Measurements from ENCODE around the gene CARD18. TPM values are rescaled to one million over a fixed set of nuclear protein-coding genes. Genes with fewer than 3 reads are reported as not detected.

Gene CARD18, protein sequence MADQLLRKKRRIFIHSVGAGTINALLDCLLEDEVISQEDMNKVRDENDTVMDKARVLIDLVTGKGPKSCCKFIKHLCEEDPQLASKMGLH
- total RNA-seq (not detected), polyA plus RNA-seq (ENCODE audit: insufficient read length in 2 of 2) (not detected)
- long read RNA-seq, donor 1, partial matches to known transcripts = 110 of 117 reads
- long read RNA-seq, donor 1, other reads (novel, unspliced or antisense) = 7 of 117 reads
- long read RNA-seq, donor 2 = 0 reads
- long read RNA-seq, donor 3 = 0 reads
- long read RNA-seq, donor 4 = 0 reads

DNA sequence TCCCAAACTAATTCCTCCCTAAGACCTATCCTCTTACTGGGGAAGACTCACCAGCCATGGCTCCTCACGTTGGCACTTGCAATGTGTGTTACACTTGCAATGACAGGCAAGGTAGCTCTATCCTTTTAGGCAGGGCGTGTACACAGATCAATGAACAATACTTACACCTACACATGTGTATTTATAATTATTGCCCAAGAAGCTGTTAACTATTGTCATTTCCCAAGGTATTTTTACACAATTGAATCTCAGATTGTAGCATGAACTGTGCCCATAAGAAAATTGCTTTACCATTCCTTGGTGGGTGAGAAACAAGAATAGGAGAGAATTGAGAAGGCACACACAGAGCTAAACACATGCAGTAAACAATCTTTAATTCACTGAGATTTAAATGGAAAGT is at the start of gene CARD18:
CARD18 (minus strand) TSS at position 101 of the 400 bp plus-strand sequence; CDS start at position 58, 43 bp downstream.
- Histone ChIP-seq H3K4me3 (ENCODE audit: low read depth, low read length) (no peak within 1 kb of the TSS), H3K27me3 (ENCODE audit: control insufficient read depth, insufficient read depth, low read length) (no peaks in the 10 kb centered on the region), H3K9me3 (ENCODE audit: control insufficient read depth, insufficient read depth, low read length) (no peaks in the 10 kb centered on the region), H3K36me3 (ENCODE audit: control insufficient read depth, insufficient read depth, low read length) (no peaks in the 10 kb centered on the region), H3K27ac (ENCODE audit: low read depth, low read length) (no peak within 1 kb of the TSS), H3K4me1 (ENCODE audit: control insufficient read depth, insufficient read depth, low read length) (no peaks in the 10 kb centered on the region)
- 78% methylated on average over 1 of the region's 2 CpGs for WGBS (ENCODE audit: insufficient coverage)
- DNase-seq (ENCODE audit: low read depth in 4 of 6, low spot score in 6 of 6) = no peak

DNA sequence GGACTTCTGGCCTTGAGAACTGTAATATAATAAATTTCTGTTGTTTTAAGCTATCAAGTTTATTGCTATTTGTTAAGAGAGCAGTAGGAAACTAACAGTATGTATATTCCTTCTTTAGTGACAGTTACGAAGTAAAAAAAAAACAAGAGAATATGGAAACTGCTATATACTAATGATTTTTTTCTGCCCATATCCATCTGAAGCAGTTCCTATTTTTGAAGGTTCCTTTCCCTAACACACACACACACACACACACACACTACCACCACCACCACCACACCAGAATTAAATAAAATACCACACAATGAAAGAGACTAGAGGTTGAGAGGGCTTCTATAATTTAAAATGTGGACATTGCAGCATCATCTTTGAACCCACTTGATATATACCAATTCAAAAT is 44.4 kb upstream of the CARD18 start:
- Histone ChIP-seq H3K4me1 (ENCODE audit: control insufficient read depth, insufficient read depth, low read length) (no peaks in the 10 kb centered on the region), H3K27me3 (ENCODE audit: control insufficient read depth, insufficient read depth, low read length) (no peaks in the 10 kb centered on the region), H3K4me3 (ENCODE audit: low read depth, low read length) (no peak overlapping the region), H3K36me3 (ENCODE audit: control insufficient read depth, insufficient read depth, low read length) (no peaks in the 10 kb centered on the region), H3K27ac (ENCODE audit: low read depth, low read length) (no peak overlapping the region), H3K9me3 (ENCODE audit: control insufficient read depth, insufficient read depth, low read length) (no peaks in the 10 kb centered on the region)
- DNase-seq (ENCODE audit: low read depth in 4 of 6, low spot score in 6 of 6) = no peak
- WGBS (ENCODE audit: insufficient coverage) = no CpG with 5 or more reads among the region's 1 CpG

DNA sequence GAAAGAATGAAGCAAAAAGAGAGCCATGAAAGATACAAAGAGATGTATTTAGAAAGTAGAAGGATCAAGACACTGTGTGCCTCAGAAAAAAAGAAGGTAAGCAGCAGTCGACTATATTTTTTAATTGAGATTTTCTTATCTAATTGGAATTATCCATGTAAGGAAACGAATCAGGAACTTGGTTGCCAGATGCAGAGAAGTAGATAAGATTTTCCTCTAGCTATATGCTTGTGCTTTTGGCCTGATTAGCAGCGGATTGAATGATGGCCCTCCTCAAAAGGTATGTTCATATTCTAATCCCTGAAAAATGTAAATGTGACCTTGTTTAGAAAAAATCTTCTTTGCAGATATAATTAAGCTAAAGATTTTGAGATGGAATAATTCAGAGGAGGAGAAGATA is 43.9 kb upstream of the CARD18 start:
- H3K36me3 ChIP-seq (ENCODE audit: control insufficient read depth, insufficient read depth, low read length) = no peaks in the 10 kb centered on the region
- no CpG with 5 or more reads among the region's 3 CpGs for WGBS (ENCODE audit: insufficient coverage)
- H3K27me3 ChIP-seq (ENCODE audit: control insufficient read depth, insufficient read depth, low read length) = no peaks in the 10 kb centered on the region
- H3K9me3 ChIP-seq (ENCODE audit: control insufficient read depth, insufficient read depth, low read length) = no peaks in the 10 kb centered on the region
- no peak overlapping the region for H3K4me3 ChIP-seq (ENCODE audit: low read depth, low read length)
- DNase-seq (ENCODE audit: low read depth in 4 of 6, low spot score in 6 of 6) = no peak
- no peak overlapping the region for H3K27ac ChIP-seq (ENCODE audit: low read depth, low read length)
- no peaks in the 10 kb centered on the region for H3K4me1 ChIP-seq (ENCODE audit: control insufficient read depth, insufficient read depth, low read length)

DNA sequence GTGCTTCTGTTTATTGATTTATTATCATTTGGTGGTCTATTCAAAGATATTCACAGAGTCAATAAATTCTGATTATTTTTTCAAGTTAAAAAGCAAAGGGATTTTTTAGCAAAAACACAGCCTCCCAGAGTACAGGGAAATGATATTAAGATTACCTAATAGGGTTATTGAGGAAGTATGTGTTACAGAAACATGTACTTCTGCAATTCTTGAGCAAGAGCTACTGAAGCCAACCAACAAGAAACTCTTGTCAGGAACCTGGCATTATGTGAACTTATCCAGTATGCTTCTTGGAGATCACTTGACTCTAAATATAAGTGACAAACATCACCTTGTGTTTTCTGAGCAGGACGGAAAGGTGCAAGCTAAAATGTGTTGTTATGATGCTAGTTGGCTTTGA is 42.0 kb upstream of the CARD18 start:
- no peaks in the 10 kb centered on the region for H3K36me3 ChIP-seq (ENCODE audit: control insufficient read depth, insufficient read depth, low read length)
- no CpG with 5 or more reads among the region's 1 CpG for WGBS (ENCODE audit: insufficient coverage)
- H3K27me3 ChIP-seq (ENCODE audit: control insufficient read depth, insufficient read depth, low read length) = no peaks in the 10 kb centered on the region
- no peak for DNase-seq (ENCODE audit: low read depth in 4 of 6, low spot score in 6 of 6)
- H3K4me1 ChIP-seq (ENCODE audit: control insufficient read depth, insufficient read depth, low read length) = no peaks in the 10 kb centered on the region
- H3K27ac ChIP-seq (ENCODE audit: low read depth, low read length) = no peak overlapping the region
- no peaks in the 10 kb centered on the region for H3K9me3 ChIP-seq (ENCODE audit: control insufficient read depth, insufficient read depth, low read length)
- H3K4me3 ChIP-seq (ENCODE audit: low read depth, low read length) = no peak overlapping the region

DNA sequence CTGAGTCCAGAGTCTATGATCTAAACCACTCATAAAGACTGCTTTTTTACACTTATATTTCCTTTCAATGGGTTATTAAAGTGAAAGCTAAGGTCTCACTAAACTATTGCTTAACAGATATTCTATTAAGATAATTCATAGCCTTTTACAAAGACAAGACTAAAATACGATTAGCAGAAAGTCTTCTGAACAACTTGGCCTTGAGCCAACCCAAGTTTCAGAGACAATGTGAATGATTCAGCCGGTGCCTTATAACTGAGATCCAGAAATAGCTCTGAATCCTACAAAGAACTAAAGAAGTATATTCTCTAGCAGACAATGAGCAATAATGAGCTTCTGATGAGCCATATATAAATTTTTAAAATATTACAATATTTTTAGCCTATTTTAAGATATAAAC is 41.5 kb upstream of the CARD18 start:
- no peaks in the 10 kb centered on the region for H3K4me1 ChIP-seq (ENCODE audit: control insufficient read depth, insufficient read depth, low read length)
- DNase-seq (ENCODE audit: low read depth in 4 of 6, low spot score in 6 of 6) = peak in 2 of 6 donors; percentile 20 to 47
- H3K27ac ChIP-seq (ENCODE audit: low read depth, low read length) = no peak overlapping the region
- no peaks in the 10 kb centered on the region for H3K27me3 ChIP-seq (ENCODE audit: control insufficient read depth, insufficient read depth, low read length)
- no peaks in the 10 kb centered on the region for H3K9me3 ChIP-seq (ENCODE audit: control insufficient read depth, insufficient read depth, low read length)
- no peaks in the 10 kb centered on the region for H3K36me3 ChIP-seq (ENCODE audit: control insufficient read depth, insufficient read depth, low read length)
- no peak overlapping the region for H3K4me3 ChIP-seq (ENCODE audit: low read depth, low read length)
- 63% methylated on average over 1 of the region's 2 CpGs for WGBS (ENCODE audit: insufficient coverage)

DNA sequence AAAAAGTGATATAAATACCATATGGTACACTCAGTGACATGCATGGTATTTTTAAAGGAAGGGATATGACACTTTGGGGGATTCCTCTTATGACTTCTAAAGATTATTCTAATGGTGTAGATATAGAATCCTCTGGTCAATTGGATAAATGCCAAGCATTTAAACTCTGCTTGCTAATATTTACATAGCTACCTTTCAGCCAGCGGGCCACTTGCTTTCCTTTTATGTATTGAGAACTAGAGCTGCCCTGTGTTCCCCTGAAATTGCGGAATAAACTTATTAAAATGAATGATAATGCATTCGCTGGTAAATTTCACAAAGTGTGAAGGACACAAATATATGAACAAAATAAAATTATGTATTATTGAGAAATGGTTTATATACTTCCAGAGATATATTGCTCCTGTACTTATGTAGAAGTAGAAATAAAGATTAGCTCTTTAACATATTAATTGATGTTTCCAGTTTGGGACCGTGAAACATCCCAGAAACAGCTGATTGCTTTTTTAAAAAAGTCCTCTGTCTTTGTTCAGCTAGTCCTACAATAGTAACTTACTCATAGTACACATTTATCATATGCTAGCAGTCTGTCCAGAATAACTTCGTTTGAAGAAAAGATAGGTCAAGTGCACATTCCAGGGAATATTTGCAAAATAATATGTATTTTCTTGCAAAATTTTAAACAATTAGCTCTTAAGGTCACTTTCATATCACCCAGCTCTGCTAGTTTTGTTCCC is 40.1 kb upstream of the CARD18 start:
- Histone ChIP-seq H3K27me3 (ENCODE audit: control insufficient read depth, insufficient read depth, low read length) (no peaks in the 10 kb centered on the region), H3K4me3 (ENCODE audit: low read depth, low read length) (no peak overlapping the region), H3K36me3 (ENCODE audit: control insufficient read depth, insufficient read depth, low read length) (no peaks in the 10 kb centered on the region), H3K9me3 (ENCODE audit: control insufficient read depth, insufficient read depth, low read length) (no peaks in the 10 kb centered on the region), H3K4me1 (ENCODE audit: control insufficient read depth, insufficient read depth, low read length) (no peaks in the 10 kb centered on the region), H3K27ac (ENCODE audit: low read depth, low read length) (no peak overlapping the region)
- no peak for DNase-seq (ENCODE audit: low read depth in 4 of 6, low spot score in 6 of 6)
- WGBS (ENCODE audit: insufficient coverage) = no CpG with 5 or more reads among the region's 5 CpGs

DNA sequence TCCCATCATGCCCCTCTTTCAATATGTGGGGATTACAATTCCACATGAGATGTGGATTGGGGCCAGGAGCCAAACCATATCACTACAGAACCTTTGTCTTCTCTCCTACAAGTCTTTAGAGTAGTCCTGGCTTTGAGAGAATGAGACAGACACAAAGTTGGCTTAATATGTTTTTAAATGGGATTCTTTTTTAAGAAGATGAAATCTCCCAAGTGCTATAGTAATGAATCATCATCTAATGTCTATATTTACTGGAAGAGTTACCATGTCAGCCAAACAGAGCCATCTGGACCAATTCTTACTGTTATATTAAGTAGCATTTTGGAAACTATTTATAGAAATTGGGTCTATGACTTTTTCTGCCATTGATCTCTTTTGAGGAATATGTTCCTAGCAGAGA is 38.1 kb upstream of the CARD18 start:
- no peaks in the 10 kb centered on the region for H3K9me3 ChIP-seq (ENCODE audit: control insufficient read depth, insufficient read depth, low read length)
- no peak for DNase-seq (ENCODE audit: low read depth in 4 of 6, low spot score in 6 of 6)
- H3K27me3 ChIP-seq (ENCODE audit: control insufficient read depth, insufficient read depth, low read length) = no peaks in the 10 kb centered on the region
- no peak overlapping the region for H3K4me3 ChIP-seq (ENCODE audit: low read depth, low read length)
- H3K27ac ChIP-seq (ENCODE audit: low read depth, low read length) = no peak overlapping the region
- H3K36me3 ChIP-seq (ENCODE audit: control insufficient read depth, insufficient read depth, low read length) = no peaks in the 10 kb centered on the region
- H3K4me1 ChIP-seq (ENCODE audit: control insufficient read depth, insufficient read depth, low read length) = no peaks in the 10 kb centered on the region

DNA sequence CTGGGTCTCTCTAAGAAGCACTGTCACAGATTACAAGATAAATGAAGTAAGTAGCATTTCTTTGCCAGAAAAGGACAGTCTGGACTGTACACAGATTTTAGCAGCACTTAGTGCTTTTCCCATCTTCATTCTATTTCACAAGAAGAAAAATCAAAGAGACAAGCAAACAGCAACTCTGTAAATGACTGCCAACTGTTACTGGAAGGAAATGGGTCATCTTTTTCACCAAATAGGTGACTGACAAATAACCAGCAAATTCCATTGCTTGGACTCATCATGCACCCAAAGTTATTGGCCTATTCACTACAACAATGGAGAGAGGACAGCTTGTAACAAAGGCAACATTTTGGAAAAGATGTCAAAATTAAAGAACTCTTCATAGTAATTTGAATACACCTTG is 28.9 kb upstream of the CARD18 start:
- no peak overlapping the region for H3K27ac ChIP-seq (ENCODE audit: low read depth, low read length)
- H3K4me3 ChIP-seq (ENCODE audit: low read depth, low read length) = no peak overlapping the region
- no peaks in the 10 kb centered on the region for H3K4me1 ChIP-seq (ENCODE audit: control insufficient read depth, insufficient read depth, low read length)
- no peaks in the 10 kb centered on the region for H3K27me3 ChIP-seq (ENCODE audit: control insufficient read depth, insufficient read depth, low read length)
- DNase-seq (ENCODE audit: low read depth in 4 of 6, low spot score in 6 of 6) = no peak
- H3K36me3 ChIP-seq (ENCODE audit: control insufficient read depth, insufficient read depth, low read length) = no peaks in the 10 kb centered on the region
- no peaks in the 10 kb centered on the region for H3K9me3 ChIP-seq (ENCODE audit: control insufficient read depth, insufficient read depth, low read length)

DNA sequence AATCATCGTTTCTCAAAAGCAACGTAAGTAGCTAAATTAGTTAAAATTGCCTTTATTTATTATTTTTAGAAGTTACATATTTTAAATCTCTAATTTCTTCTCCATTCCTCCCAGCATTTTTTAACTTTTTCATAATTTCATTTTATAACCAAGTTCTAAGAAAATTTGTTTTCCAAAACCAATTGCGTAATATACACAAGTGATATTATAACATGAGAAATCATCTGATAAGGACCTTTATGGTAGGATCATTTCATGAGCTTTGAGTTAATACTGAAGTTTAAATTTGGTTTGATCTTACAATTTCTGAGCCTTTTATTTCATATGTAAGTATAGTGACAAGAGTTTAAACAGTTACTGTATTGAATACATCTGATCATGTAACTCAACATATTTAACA is 27.7 kb upstream of the CARD18 start:
- no peaks in the 10 kb centered on the region for H3K9me3 ChIP-seq (ENCODE audit: control insufficient read depth, insufficient read depth, low read length)
- no CpG with 5 or more reads among the region's 3 CpGs for WGBS (ENCODE audit: insufficient coverage)
- H3K36me3 ChIP-seq (ENCODE audit: control insufficient read depth, insufficient read depth, low read length) = no peaks in the 10 kb centered on the region
- H3K27me3 ChIP-seq (ENCODE audit: control insufficient read depth, insufficient read depth, low read length) = no peaks in the 10 kb centered on the region
- no peaks in the 10 kb centered on the region for H3K4me1 ChIP-seq (ENCODE audit: control insufficient read depth, insufficient read depth, low read length)
- H3K4me3 ChIP-seq (ENCODE audit: low read depth, low read length) = no peak overlapping the region
- no peak overlapping the region for H3K27ac ChIP-seq (ENCODE audit: low read depth, low read length)
- no peak for DNase-seq (ENCODE audit: low read depth in 4 of 6, low spot score in 6 of 6)

DNA sequence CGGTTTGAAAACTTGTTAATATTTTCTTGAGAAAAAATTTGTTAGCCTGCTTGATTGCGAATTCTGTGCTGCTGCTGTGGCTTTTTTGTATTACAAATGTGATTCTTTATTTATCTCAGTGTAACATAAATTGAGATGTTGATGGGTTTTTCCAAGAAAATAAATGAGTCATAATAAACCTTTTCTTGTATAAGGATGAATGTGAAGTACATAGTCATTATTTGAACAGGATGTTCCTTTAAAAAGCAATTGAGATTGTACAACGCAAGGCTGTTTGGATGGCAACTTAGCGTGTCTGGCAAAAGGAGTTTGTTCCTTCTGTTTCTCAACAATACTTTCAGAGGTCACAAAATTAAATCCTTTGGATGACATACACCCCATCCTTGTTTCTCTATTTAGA is 24.6 kb upstream of the CARD18 start:
- no peaks in the 10 kb centered on the region for H3K36me3 ChIP-seq (ENCODE audit: control insufficient read depth, insufficient read depth, low read length)
- H3K9me3 ChIP-seq (ENCODE audit: control insufficient read depth, insufficient read depth, low read length) = no peaks in the 10 kb centered on the region
- no peak for DNase-seq (ENCODE audit: low read depth in 4 of 6, low spot score in 6 of 6)
- 100% methylated on average over 1 of the region's 4 CpGs for WGBS (ENCODE audit: insufficient coverage)
- no peaks in the 10 kb centered on the region for H3K27me3 ChIP-seq (ENCODE audit: control insufficient read depth, insufficient read depth, low read length)
- no peak overlapping the region for H3K4me3 ChIP-seq (ENCODE audit: low read depth, low read length)
- no peaks in the 10 kb centered on the region for H3K4me1 ChIP-seq (ENCODE audit: control insufficient read depth, insufficient read depth, low read length)
- H3K27ac ChIP-seq (ENCODE audit: low read depth, low read length) = no peak overlapping the region
